NCI-H2196 treated with DMSO at 0.1 percent for 48 hours (cell line): ENCODE results near the gene POLD3.

Experiments
- DNase-seq: peaks from one replicate; lab custom pipeline; 2025; ENCODE audit not compliant: unreplicated experiment; lab: John Stamatoyannopoulos, UW

POLD3 gene

DNA sequence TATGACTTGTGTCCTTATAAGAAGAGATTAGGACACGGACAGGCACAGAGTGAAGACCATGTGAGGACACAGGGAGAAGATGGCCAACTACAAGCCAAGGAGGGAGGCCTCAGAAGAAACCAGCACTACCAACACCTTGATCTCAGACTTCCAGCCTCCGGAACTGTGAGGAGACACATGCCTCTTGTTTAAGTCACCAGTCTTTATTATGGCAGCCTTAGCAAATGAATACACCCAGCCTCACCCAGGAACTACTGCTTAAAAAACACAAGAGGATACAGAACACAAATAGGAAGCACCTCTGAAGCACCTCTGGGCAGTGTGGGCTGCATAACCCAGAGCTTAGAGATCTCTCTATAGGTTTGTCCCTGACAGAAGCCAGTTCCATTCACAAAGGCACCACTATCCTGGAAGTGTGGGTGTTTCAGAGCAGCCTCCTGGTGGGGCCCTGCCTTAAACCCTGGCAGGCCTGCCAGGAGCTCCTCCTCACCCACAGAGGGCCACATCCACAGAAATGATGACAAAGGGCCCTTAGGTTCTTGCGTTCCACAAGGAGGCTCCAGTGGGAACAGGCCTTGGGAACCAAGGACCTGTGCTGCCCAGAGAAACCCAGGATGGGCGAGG lies 80.1 kb downstream of the POLD3 start:
- DNase-seq, result no peak

DNA sequence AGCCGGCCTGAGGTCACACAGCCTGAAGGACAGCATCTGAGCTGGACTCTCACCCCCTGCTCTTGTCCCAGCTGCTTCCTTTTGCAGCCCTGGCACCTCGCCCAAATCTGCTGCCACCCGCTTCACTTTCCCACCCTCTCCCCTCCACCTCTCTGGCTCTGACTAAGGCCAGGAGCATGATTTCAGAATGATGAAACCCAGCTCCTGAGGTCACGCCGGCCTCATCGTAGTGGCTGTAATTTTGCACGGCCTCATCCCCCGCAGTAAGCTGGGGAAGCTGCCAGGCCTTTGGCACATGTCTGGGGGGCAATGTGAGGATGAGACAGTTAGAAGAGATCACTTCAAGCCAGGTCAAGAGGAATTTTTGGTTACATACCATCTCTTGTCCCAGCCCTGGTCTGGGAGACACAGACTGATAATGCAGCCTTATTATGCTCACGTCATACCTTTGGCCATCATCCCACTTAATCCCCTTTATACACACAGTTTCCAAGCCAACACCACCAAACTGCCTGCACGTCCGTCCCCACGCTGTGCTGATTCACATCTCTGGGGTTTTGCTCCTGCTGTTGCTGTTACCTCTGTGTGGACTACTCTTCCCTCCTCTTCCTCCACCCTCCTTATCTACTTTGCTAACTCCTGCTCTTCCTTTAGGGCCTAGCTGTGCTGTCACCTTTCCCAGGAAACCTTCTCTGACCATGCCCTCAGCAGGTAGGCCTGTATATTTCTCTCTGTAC lies 80.7 kb downstream of the POLD3 start:
- DNase-seq, result peak; percentile 5

DNA sequence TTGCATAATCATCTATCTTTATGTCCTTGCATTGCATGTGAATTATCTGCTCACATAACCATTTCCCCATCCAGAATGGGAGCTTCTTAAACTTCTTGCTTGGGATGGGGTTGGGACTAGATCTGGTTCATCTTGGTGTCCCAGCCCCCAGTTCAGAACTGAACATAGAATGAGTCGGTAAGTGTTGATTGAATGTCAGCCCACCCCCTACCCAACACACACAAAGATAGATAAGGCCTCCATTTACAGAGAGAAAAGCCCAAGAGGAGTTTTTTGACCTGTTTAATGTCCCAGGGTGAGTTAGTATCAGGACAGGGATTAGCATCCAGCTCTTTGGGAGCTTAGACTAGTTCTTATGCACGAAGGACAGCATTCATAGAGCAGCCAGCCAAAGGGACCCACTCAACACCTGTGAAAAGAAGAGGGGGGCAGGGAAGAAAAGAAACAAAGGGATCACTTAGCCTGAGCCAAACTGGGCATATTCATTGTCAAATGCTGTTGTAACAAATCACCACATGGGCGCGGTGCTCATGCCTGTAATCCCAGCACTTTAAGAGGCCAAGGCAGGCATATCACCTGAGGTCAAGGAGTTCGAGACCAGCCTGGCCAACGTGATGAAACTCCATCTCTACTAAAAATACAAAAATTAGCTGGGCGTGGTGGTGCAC lies 81.4 kb downstream of the POLD3 start:
- DNase-seq, result no peak

DNA sequence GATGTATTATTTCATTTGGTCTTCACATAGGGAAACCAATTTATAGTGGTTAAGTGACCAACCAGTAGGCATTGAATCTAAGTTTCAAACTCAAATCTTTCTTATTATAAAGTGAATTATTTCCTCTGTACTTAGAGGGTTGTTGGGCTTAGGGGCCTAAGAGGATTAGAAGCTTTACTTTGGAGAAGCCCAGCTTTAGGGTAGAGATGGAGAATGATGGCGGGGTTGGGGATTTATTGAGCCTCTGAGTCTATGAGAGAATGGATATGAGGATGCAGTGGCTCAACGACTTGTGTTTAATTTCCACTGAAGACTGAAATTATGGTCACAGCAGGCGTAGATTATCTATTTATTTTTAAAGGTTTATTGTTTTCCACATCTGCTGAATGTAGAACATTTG lies 83.4 kb downstream of the POLD3 start:
- no peak for DNase-seq

DNA sequence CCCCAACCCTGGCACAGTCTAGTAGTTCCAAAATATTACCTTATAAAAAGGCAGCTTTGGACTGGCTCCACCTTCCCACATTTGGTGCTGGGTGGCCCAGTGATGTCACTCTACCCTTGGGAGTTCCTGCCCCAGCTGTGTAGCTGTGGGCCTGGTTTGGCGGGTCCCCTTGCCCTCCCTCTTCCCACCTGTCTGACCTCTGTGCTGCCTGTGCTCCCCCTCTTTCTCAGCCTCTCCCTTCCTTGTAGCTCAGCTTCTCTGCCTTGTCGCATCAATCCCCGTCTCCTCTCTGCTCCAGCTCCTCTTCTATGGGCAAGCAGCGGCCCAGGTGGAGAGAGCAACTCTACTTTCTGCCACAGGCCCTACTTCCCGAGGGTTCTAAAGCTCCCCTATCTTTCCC lies 84.2 kb downstream of the POLD3 start:
- DNase-seq, result no peak

DNA sequence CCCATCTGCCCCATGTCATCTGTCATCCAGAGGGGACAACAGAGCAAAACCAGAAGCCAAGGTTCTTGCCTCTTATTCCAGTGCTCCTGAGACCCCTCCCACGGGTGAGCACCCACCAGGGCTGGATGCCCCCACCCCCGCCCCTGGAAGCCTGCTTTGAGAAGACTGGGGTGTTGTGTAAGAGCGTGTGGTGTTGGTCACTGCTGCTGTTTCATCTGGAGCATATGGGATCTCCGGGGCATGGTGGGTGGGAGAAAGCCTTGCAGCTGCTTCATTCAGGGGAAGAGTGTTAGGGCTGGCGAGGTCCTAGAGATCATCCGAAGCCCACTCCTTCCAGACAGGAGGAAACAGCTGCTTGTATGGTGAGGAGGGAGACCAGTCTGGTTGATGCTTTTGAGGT lies 84.7 kb downstream of the POLD3 start:
- DNase-seq, result no peak

DNA sequence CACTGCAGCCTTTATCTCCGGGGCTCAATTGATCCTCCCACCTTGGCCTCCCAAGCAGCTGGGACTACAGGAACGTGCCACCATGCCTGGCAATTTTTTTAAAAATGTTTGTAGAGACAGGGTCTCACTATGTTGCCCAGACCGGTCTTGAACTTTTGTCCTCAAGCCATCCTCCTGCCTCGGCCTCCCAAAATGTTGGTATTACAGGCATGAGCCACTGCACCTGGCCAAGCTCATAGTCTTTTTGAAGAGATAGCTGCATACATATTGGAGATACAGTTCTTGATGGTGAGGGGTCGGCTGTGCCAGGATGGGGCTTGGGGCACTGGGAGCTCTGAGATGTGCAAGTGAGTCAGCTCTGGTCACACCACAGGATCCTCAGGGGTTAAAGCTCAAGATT lies 85.7 kb downstream of the POLD3 start:
- DNase-seq, result no peak

DNA sequence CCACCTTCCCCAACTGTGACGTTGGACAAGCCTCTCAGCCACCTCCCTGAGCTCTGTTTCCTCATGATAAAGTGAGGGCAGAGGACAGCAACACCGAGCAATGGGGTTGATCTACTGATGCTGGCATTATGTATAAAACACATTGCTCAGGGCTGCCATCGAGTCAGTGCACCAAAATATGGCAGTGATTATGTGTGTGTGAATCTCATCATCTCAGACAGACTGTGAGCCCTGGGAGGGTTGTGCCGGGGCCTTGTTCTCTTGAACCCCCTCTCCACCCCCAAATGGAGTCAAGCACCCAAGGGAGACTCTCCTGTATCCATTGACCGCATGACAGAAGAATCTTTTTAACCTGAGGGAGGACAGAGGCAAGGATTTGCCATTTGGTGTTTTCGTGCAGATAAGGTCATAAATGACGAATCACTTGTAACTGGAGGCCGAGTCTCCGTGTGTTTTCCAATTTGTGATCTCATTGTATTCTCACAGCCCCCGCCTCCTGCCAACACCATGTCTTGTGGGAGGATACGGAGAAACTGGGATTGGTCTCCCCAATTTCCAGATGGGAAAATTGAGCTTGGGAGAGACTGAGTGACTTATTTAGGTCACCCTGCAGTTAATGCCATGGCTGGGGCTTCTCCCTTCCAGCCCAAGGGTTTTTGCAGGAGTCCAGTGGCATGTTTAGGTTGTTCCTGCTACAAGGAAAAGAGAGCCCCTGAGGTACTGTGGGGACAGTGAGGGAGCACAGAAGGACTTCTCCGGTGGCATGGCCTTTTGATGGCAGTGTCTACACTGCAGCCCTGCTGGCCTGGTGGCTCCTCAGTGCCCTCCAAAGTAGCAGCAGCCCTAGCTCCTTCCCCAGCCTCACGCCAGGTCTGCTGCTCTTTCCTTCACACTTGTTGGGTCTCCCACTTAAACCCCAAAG lies 86.5 kb downstream of the POLD3 start:
- DNase-seq, result no peak

DNA sequence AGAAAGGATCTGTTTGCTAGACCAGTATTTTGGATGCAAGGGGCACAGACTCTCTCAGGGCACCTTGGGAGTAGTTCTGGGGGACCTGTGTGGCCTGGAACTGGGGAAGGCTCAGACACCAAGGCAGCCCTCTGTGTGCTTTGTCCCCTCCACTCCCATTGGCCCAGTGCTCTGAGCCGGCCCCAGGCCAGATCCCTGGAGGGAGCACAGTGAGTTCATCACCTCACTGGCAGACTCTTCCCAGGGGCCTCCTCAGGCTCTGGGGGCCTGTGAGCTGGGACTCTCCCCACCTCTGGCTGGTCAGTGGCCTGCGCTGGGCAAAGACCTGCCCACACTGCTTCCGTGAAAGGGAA lies 87.1 kb downstream of the POLD3 start:
- DNase-seq, result no peak

DNA sequence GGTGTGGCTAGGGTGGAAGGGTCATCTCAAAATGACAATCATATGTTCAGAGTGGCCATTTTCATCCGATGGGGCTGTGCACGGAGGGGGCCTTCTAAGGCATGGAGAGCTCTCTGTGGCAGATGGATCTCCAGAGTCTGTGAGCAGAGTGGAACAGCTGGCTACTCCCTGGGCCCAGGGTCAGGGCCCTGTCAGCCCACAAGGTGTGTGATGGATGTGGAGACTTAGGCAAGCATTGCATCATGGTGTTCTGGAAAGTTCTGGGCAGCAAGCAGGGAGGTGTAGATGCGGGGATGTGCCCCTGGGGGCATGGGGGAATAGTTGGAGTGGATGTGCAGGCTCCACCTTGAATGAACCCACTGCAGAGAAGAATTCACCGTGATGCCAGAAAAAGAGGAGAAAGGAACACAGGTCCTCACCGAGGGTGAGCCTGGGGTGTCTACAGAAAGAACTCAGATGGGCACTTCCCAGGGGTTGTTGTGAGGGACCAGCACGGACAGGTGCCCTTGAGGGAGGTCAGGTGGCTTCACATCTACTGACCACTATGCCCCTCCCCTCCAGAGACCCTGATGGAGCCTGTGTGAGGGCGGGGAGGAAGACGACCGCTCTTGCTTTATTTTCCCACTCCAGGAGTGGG lies 87.8 kb downstream of the POLD3 start:
- DNase-seq, result no peak

DNA sequence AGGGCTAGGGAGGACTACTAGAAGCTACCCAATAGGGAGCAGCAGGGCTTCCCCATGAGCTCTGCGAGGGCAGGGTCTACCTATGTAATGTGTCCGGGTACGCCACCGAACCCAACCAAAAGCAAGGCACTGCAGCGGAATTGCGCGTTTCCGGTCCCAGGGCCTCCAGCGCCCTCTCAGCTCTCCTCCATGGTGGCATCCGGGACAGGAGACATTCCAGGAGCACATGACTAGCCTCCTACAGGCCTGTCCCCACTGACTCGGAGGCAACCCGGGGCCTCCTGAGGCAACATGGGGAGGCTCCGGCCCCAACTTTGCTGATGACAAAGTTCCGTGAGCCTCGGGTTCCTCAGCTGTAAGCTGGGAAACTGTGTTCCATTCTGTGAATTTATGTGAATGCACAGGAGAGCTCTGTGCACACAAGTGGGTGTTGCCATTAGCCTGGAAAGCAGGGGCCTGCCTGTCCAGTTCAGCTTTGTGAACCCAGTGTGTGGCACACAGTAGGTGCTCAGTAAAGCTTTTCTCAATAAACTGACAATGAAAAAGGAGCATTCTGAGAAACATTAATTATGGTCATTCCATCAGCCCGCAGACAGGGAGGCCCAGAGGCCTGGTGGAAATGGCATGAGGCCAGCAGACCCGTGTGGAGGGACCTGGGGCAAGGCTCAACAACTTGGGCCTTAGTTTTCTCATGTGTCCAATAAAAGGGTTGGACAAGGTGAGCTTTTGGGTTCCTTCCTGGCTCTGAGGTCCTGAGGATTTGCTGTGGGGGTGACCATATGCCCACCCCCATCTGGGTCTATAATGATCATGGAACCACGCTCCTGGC lies 88.5 kb downstream of the POLD3 start:
- DNase-seq, result no peak

DNA sequence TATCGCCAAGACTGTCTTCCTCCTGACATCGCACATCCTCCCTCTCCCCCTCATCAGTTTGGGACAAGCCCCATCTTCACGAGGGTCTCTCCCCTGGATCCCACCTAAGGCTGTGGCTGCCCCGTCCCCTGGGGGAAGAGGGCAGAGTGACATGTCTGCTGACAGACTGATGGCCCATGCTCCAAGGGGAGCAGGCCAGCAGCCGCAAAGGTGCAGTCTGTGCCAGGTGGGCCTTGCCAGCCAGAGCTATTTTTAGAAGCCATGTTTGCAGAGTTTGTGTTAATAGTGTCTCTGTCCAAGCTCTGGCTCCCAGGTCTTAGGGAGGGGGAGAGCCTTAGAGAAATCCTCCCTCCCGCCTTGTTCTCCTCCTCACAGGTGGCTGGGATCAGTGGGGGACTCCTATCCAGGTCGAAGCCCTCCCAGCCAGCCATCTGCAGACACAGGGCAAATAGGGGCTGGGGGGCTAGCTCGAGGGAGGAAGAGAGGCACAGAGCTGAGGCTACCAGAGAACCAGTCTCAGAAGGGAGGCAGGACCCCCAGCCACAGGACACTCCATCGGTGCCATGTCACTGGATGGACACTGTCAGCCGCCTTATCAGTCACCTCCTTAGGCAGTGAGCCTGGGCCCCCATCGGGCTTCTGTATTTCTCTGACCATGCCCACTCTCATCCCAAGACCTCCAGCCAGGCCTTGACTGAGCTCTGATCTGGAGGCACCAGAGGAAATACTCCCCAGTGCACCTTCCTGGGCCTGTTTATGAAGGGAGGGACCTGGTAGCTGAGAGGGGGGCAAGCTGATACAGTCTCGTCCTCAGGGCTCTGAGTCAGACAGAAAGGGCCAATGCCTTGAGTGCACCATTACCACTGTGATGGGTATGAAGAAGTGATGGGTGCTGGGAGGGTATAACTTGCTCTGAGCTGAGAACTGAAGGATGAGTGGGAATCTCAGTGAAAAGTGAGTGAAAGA lies 89.6 kb downstream of the POLD3 start:
- DNase-seq, result peak; percentile 20

DNA sequence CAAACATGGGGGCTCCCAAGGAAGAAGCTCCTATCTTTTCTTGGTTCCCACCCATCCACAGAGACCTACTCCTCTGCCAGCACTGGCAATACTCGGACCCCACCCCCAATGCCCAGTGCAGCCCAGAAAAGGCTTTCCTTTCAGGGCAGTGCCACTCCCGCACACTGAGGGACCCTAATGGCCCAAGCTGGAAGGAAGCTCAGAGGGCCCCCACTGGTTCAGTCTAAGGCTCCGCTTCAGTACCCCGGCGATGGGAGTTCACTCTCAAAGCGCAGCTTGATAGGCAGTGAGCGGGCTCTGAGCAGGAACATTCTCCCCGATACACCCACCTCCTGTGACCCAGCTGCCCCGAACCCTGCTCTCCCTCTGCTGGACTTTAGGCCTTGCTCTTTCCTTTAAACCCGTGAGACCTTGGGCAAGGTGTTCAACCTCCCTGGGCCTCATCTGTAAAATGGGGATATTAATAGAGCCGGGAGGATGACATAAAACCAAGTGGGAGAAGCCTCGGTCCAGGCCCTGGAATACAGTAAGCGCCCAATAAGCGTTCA lies 90.4 kb downstream of the POLD3 start:
- DNase-seq, result no peak

DNA sequence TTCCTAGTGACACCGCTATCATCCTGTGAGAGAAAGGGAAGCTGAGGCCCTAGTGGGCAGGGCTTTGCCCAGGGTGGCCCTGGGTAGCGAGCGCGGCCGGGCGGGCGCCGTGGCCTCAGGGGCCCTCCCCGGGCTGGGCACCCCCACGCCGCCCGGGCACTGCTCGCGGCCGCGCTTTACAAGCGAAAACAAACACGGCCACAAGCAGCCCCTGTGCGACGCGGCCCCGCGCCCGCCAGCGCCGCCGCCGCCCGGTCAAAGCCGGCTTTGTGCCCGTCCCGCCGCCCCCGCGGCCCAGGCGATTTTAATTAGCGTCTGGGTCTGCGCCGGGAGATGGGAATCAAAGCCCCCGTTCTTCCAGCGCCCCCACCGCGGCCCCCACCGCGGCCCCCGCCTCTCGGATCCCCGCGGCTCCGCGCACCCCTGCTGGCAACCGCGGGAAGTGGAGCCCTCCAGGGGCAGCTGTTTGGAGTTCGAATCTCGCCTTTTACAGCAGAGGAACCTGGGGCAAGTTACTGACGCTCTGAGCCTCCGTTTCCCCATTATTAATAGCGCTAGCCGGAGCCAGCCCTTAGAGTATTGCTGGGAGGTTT lies 91.0 kb downstream of the POLD3 start:
- no peak for DNase-seq

DNA sequence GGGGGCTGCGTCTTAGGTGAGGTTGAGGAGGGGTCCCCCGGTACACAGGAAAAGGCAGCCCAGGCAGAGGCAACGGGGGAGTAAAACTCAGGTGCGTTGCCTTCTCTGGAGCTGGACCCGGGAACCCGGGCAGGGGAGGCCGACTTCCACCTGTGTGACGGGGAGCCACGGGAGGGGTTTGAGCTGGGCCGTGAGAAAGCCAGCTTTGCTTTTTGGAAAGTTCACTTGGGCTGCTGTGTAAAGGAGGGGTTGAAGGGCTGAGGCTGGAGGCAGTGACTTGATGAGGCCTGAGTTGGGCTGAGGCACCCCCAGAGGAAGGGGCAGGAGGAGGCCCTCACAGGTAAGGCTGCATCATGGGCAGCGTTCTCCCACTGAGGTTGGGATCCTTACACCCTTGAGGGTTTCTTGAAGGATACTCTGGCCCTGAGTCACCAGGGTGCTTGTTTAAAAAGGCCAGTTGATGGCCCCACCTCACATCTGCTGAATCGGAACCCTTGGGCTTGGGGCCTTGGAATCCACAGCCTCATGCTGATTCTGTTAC lies 91.6 kb downstream of the POLD3 start:
- DNase-seq, result no peak

DNA sequence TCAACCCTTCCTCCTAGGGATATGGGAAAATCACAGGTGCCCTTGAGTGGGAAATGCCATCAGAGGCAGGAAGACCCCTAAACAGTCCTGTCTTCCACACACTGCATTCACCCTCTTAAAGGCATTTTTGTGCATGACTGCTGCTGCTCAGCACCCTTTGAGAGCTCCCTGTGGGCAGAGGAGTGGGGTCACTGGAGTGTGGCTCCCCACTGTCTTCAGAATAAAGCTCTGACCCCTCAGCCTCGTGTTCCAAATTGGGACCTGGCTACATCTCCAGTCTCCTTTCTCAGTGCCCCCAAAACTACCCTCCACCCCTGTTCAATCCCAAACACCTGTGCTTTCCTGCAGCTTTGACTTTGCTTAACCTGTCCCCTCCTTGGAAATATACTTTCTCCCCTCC lies 92.3 kb downstream of the POLD3 start:
- DNase-seq, result no peak

DNA sequence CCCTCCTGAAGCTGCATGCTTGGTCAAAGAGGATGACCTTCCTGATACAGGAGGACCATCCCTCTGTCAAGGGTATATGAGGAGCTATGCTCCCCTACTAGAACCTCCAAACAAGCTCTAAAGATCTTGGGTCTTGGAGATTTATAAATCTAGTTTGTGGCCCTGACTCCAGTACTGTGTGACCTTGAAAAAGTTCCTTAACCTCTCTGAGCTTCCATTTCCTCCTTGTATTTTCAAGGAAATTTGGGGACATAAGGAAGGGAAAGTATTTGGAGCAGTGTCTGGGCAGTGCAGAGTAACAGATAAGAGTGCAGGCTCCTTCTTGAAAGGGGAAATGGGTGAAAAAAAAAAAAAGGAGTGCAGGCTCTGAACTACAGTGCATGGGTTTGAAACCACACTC lies 93.0 kb downstream of the POLD3 start:
- no peak for DNase-seq

DNA sequence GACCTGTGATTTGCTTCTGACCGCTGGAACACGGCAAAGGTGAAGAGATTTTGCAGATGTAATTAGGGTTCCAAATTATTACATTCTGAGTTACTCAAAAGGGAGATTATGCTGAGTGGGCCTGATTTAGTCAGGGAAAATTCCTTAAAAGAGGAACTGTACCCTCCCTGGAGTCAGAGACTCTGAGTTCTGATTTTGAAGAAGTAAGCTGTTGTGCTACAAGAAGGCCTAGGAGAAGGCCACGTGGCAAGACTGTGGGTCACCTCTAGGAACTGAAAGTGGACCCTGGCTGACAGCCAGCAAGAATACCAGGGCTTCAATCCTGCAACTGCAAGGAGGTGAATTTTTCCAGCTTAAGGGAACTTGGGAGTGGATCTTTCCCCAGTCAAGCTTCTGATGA lies 93.5 kb downstream of the POLD3 start:
- DNase-seq, result no peak
